Neural crest cell (in vitro differentiated cells): ENCODE measurements around the gene SLMAP. TPM values are rescaled to one million over a fixed set of nuclear protein-coding genes. Genes with fewer than 3 reads are reported as not detected.

ENCODE experiments used
- DNase-seq: peaks from one replicate; pipeline ENCODE4 v3.0.0; 2021; ENCODE audit warnings: low read depth, mixed read lengths, low spot score
- H3K27ac Mint-ChIP-seq: one replicate; pipeline ENCODE4 v1.8.0; 2021; ENCODE audit warnings: mild to moderate bottlenecking, mixed read lengths; ENCODE audit not compliant: unreplicated experiment
- H3K27me3 Mint-ChIP-seq: 2 replicates; pipeline ENCODE4 v1.8.0; 2021; ENCODE audit warnings: low read depth, mild to moderate bottlenecking, mixed read lengths
- H3K36me3 Mint-ChIP-seq: 2 replicates; pipeline ENCODE4 v1.8.0; 2021; ENCODE audit warnings: low read depth, mild to moderate bottlenecking, mixed read lengths
- H3K4me1 Mint-ChIP-seq: 2 replicates; pipeline ENCODE4 v1.8.0; 2021; ENCODE audit warnings: mixed read lengths
- H3K4me3 Mint-ChIP-seq: one replicate; pipeline ENCODE4 v1.8.0; 2021; ENCODE audit warnings: mild to moderate bottlenecking, mixed read lengths
- H3K9me3 Mint-ChIP-seq: 2 replicates; pipeline ENCODE4 v1.8.0; 2021; ENCODE audit warnings: mixed read lengths
- CTCF ChIP-seq: fragments of 200-600 bp; sonication (generic); conservative IDR thresholded peaks from 2 replicates; pipeline ENCODE4 v1.5.0; 2021; ENCODE audit warnings: antibody characterized with exemption, mild to moderate bottlenecking
- total RNA-seq: library from RNA; stranded (reverse); gene quantifications from 2 replicates; pipeline ENCODE4 v1.2.1, GENCODE V29; 2021

Gene SLMAP
- total RNA-seq, 1 donor from 2014 or later, result 45.7 TPM

DNA sequence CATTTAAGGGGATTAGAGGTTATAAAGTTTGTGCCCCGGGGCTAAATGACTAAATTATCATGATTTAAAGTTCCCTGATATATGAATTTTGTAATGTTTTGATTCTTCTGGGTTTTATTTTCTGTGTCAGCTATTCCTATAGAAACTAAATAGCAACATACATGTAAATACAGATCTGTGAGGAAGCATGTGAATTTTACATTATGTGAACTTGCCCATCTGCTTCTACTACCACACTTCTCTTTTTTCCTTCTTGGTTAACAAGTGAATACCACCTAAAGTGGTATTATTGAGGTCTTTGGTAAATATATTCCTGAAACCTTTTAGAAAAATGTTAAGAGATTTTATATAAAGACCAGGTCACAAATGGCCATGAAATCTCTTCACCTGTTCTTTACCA, 29.3 kb downstream of the SLMAP start:
- H3K4me1 Mint-ChIP-seq, result no peaks in the 10 kb centered on the region
- H3K27me3 Mint-ChIP-seq, result no peaks in the 10 kb centered on the region
- no peak for DNase-seq
- H3K9me3 Mint-ChIP-seq, result no peaks in the 10 kb centered on the region
- no peak overlapping the region for H3K27ac Mint-ChIP-seq
- TF ChIP-seq CTCF, result no peak
- H3K4me3 Mint-ChIP-seq, result no peak overlapping the region
- H3K36me3 Mint-ChIP-seq, result no peaks in the 10 kb centered on the region

DNA sequence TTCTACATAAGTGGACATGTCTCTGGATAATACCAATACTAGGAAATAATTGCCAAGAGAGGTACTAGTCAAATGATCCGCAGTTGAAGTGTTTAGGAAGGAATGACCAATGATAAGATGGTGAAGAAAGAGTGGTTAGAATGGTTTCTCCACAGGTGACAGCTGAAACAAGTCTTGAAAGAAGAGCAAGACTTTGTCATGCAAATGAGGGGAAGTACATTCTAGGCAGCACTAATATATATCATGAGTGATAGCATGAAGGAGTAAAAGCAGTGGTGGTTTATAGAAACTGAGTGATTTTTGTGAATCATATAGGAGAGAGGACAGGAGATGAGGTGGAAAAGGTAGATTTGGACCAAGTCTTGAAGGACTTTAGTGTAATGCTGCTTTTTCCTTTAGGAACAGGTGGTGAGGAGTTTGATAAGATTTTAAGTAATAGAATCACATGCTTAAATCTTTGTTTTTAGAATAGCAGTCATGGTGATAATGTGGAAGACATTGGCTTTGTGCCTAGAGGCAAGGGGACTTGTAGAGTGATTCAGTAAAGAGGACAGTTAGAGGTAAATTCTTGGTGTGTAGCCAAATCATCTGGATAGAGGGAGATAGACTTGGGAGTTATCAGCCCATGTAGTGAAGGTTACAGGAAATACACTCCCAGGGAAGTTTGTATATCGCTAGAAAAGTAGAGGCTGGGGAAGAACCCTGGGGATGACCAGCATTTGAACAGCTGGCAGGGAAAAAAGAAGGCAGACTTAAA, 31.9 kb downstream of the SLMAP start:
- H3K9me3 Mint-ChIP-seq, result no peaks in the 10 kb centered on the region

GRCh38 chr3:57788624-57789018, 32.5 kb downstream of the SLMAP start:
- no peak for TF ChIP-seq CTCF
- Mint-ChIP-seq H3K27me3 (no peaks in the 10 kb centered on the region), H3K4me1 (no peaks in the 10 kb centered on the region), H3K27ac (no peak overlapping the region), H3K9me3 (no peaks in the 10 kb centered on the region), H3K36me3 (no peaks in the 10 kb centered on the region), H3K4me3 (no peak overlapping the region)
- no peak for DNase-seq

More for the DNA sequence above, 31.9 kb downstream of the SLMAP start:
- H3K27ac Mint-ChIP-seq, result no peak overlapping the region
- no peaks in the 10 kb centered on the region for H3K27me3 Mint-ChIP-seq
- no peak for TF ChIP-seq CTCF
- no peak overlapping the region for H3K4me3 Mint-ChIP-seq
- no peaks in the 10 kb centered on the region for H3K36me3 Mint-ChIP-seq
- DNase-seq, result no peak
- H3K4me1 Mint-ChIP-seq, result no peaks in the 10 kb centered on the region

GRCh38 chr3:57791245-57791644, 35.1 kb downstream of the SLMAP start:
- Mint-ChIP-seq H3K36me3 (no peaks in the 10 kb centered on the region), H3K9me3 (no peaks in the 10 kb centered on the region), H3K4me1 (no peaks in the 10 kb centered on the region), H3K27ac (no peak overlapping the region), H3K4me3 (no peak overlapping the region), H3K27me3 (no peaks in the 10 kb centered on the region)
- no peak for DNase-seq
- no peak for TF ChIP-seq CTCF

- H3K9me3 Mint-ChIP-seq, result no peaks in the 10 kb centered on the region
- no peaks in the 10 kb centered on the region for H3K4me1 Mint-ChIP-seq
- no peak overlapping the region for H3K4me3 Mint-ChIP-seq
- no peaks in the 10 kb centered on the region for H3K27me3 Mint-ChIP-seq
- H3K36me3 Mint-ChIP-seq, result no peaks in the 10 kb centered on the region
- no peak for TF ChIP-seq CTCF
- no peak for DNase-seq
- H3K27ac Mint-ChIP-seq, result no peak overlapping the region
Measured at GRCh38 chr3:57792198-57792597, 36.1 kb downstream of the SLMAP start.
